ENCODE results near the gene SYT9. TPM values are rescaled to one million over a fixed set of nuclear protein-coding genes. Genes with fewer than 3 reads are reported as not detected.

SYT9 gene
- total and polyA plus RNA-seq, 9 of the 15 experiments (the other 6 are each of a cell fraction or from before 2014, with no cell fraction given): 0.01 TPM; not detected in 8

DNA sequence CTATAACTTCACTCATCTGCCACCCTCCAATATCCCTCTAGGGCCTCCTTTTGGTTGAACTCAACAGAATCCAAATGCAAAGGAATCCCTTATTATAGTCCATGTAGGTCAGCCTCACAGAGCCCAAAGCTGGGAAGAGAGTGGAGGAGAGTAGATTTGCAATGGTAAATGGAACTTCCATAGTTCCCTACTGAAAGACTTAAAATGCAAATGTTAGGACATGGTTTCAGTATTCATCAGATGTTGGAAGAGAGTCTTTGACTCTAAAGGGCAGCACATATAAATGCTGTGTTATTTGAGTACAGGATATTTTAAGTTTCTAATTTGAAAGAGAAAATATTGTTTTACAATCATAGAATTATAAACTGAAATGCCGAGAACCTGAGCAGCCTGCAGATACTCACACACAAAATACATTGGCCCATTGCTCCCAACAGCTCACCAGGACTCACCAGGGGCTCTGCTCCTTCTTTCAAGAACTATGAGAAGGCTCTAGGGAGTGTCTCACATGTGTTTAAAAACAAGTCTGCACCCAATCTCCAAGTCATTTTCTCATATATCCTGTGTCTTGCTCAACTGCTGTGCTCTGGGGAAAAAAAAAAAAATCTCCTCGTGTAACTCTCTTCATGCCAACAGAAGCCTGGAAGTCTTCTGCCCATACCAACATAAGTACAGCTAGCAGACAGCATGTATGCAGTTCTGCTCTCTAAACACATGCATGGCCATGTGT, 39.6 kb downstream of the SYT9 start:
- ATAC-seq: no peak
- ChIA-PET CTCF (ENCODE audit: low intra/inter-chr PET ratio) (no interaction called here), POLR2A (no interaction called here)
- in situ Hi-C loops (cut with MboI): no loop called here
- Histone ChIP-seq H3K4me2 (ENCODE audit: insufficient read depth, low read length) (no peak overlapping the region), H3K9me1 (ENCODE audit: control insufficient read depth, insufficient read depth, low read length) (no peaks in the 10 kb centered on the region), H3K27me3 (ENCODE audit: control insufficient read depth in 2 of 2, insufficient read depth in 2 of 2, low read length in 2 of 2) (no peaks in the 10 kb centered on the region), H4K20me1 (replicated peaks; ENCODE audit: control insufficient read depth, insufficient read depth, low read length) (no peaks in the 10 kb centered on the region), H3K4me3 (no peak overlapping the region), H3K79me2 (ENCODE audit: control insufficient read depth, insufficient read depth, low read length) (no peaks in the 10 kb centered on the region), H2AFZ (ENCODE audit: low read depth, low read length) (no peak overlapping the region), H3K9ac (ENCODE audit: insufficient read depth in 1 of 2, low read depth in 2 of 2, low read length in 2 of 2) (no peak overlapping the region), H3K4me1 (replicated peaks in 1 of 2; ENCODE audit: control insufficient read depth in 2 of 2, insufficient read depth in 2 of 2, low read length in 2 of 2) (no peaks in the 10 kb centered on the region), H3K36me3 (ENCODE audit: control insufficient read depth, insufficient read depth, low read length) (no peaks in the 10 kb centered on the region), H3K9me3 (replicated peaks; ENCODE audit: control insufficient read depth, insufficient read depth, low read depth, low read length) (no peaks in the 10 kb centered on the region), H3K27ac (ENCODE audit: extremely low read depth, low read depth, low read length) (no peak overlapping the region)
- no peak for TF ChIP-seq POU5F1 (IDR thresholded peaks at IDR 0.05; ENCODE audit: borderline replicate concordance, low read depth, low read length, partially characterized antibody)
- TF ChIP-seq NCOA2 (IDR thresholded peaks at IDR 0.05; ENCODE audit: partially characterized antibody in 2 of 2): no peak
- no peak for TF ChIP-seq ZNF263 (CRISPR knock-in tag; IDR thresholded peaks at IDR 0.05; ENCODE audit: borderline replicate concordance)
- no peak for TF ChIP-seq HDGF (IDR thresholded peaks at IDR 0.05)
- no peak for TF ChIP-seq NCOA1 (IDR thresholded peaks at IDR 0.05; ENCODE audit: low read depth)
- no peak for TF ChIP-seq CBFA2T3 (IDR thresholded peaks at IDR 0.05)
- no peak for TF ChIP-seq C11orf30 (IDR thresholded peaks at IDR 0.05; ENCODE audit: low read depth)
- TF ChIP-seq GTF2A2 (tag; IDR thresholded peaks at IDR 0.05): no peak
- no peak for TF ChIP-seq U2AF1 (optimal IDR thresholded peaks at IDR 0.05; ENCODE audit: low read depth, low read length)
- TF ChIP-seq ETV6 (IDR thresholded peaks at IDR 0.05; ENCODE audit: borderline replicate concordance in 1 of 2, low read depth in 2 of 2, low read length in 1 of 2): no peak
- no peak for TF ChIP-seq ETV6 (CRISPR knock-in tag; IDR thresholded peaks at IDR 0.05; ENCODE audit: borderline replicate concordance)
- TF ChIP-seq MCM7 (IDR thresholded peaks at IDR 0.05): no peak
- TF ChIP-seq NFE2 (IDR thresholded peaks at IDR 0.05; ENCODE audit: low read depth): no peak
- TF ChIP-seq ZNF174 (CRISPR knock-in tag; IDR thresholded peaks at IDR 0.05): no peak
- TF ChIP-seq, protein P1, sequence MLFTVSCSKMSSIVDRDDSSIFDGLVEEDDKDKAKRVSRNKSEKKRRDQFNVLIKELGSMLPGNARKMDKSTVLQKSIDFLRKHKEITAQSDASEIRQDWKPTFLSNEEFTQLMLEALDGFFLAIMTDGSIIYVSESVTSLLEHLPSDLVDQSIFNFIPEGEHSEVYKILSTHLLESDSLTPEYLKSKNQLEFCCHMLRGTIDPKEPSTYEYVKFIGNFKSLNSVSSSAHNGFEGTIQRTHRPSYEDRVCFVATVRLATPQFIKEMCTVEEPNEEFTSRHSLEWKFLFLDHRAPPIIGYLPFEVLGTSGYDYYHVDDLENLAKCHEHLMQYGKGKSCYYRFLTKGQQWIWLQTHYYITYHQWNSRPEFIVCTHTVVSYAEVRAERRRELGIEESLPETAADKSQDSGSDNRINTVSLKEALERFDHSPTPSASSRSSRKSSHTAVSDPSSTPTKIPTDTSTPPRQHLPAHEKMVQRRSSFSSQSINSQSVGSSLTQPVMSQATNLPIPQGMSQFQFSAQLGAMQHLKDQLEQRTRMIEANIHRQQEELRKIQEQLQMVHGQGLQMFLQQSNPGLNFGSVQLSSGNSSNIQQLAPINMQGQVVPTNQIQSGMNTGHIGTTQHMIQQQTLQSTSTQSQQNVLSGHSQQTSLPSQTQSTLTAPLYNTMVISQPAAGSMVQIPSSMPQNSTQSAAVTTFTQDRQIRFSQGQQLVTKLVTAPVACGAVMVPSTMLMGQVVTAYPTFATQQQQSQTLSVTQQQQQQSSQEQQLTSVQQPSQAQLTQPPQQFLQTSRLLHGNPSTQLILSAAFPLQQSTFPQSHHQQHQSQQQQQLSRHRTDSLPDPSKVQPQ (CRISPR knock-in tag; IDR thresholded peaks at IDR 0.05; ENCODE audit: borderline replicate concordance): no peak
- no peak for TF ChIP-seq KAT8 (IDR thresholded peaks at IDR 0.05; ENCODE audit: low read depth)
- no peak for DNase-seq (ENCODE audit: extremely low read depth in 1 of 4, low spot score in 3 of 4)
- BruUV-seq (replicated peaks): no TSS peak
- whole genome bisulfite sequencing (ENCODE audit: insufficient coverage, low coverage, missing lambda C conversion rate): 0% methylated on average over 2 of the region's 2 CpGs
- FAIRE-seq: no peak
- intact Hi-C loops (cut with micrococcal nuclease): no loop called here
